GM23338 (cell line): ENCODE data around the gene FGF5.

ENCODE experiments used
- CREB1 ChIP-seq: fragments of 250-450 bp; sonication (Bioruptor Pico); IDR thresholded peaks from 2 replicates; pipeline ENCODE4 v1.5.0; 2020; ENCODE audit warnings: low read depth, mild to moderate bottlenecking, moderate library complexity
- CTCF ChIP-seq, 2 experiments: fragments of 200-600 bp in 1 of 2; sonication (generic) in 1 of 2; conservative IDR thresholded peaks; 2 replicates each; pipeline versions ENCODE4 v1.5.1 to v1.6.1; 2016 to 2017; ENCODE audit warnings: antibody characterized with exemption in 2 of 2, low read depth in 2 of 2, mild to moderate bottlenecking in 2 of 2, moderate library complexity in 1 of 2
- EZH2 ChIP-seq: fragments of 200-600 bp; sonication (generic); IDR thresholded peaks from one replicate; pipeline ENCODE4 v1.8.0; 2017; ENCODE audit warnings: antibody characterized with exemption, mild to moderate bottlenecking, low read depth; ENCODE audit not compliant: unreplicated experiment
- EZH2phosphoT487 ChIP-seq: fragments of 200-600 bp; sonication (generic); IDR thresholded peaks from one replicate; pipeline ENCODE4 v1.8.1; 2018; ENCODE audit warnings: antibody characterized with exemption; ENCODE audit not compliant: unreplicated experiment
- JUNB ChIP-seq: IDR thresholded peaks from one replicate; pipeline ENCODE4 v1.6.1; 2016; ENCODE audit warnings: antibody characterized with exemption; ENCODE audit not compliant: unreplicated experiment
- POLR2AphosphoS5 ChIP-seq: IDR thresholded peaks from 2 replicates; pipeline ENCODE4 v1.6.1; 2016; ENCODE audit warnings: antibody characterized with exemption, low read depth
- REST ChIP-seq: IDR thresholded peaks from one replicate; pipeline ENCODE4 v1.6.1; 2018; ENCODE audit warnings: antibody characterized with exemption; ENCODE audit not compliant: unreplicated experiment

- TF ChIP-seq CTCF (conservative IDR thresholded peaks at IDR 0.05; ENCODE audit: low read depth in 2 of 2) (no peak), JUNB (no peak), CREB1 (CRISPR knock-in tag) (no peak), EZH2 (no peak), EZH2phosphoT487 (no peak), POLR2AphosphoS5 (no peak), REST (no peak)
These were observed 47.0 kb upstream of the FGF5 start for GRCh38 chr4:80219301-80220025.
